ENCODE results near the gene ZFP36. TPM values are rescaled to one million over a fixed set of nuclear protein-coding genes. Genes with fewer than 3 reads are reported as not detected.
"Not testable (repeated sequence)": the region's sequence is repeated elsewhere in the genome, so short reads cannot be mapped to it uniquely, and the experiment has no call there.

The ZFP36 gene
- total RNA-seq, 1 donor from 2014 or later: 3.1 TPM

DNA sequence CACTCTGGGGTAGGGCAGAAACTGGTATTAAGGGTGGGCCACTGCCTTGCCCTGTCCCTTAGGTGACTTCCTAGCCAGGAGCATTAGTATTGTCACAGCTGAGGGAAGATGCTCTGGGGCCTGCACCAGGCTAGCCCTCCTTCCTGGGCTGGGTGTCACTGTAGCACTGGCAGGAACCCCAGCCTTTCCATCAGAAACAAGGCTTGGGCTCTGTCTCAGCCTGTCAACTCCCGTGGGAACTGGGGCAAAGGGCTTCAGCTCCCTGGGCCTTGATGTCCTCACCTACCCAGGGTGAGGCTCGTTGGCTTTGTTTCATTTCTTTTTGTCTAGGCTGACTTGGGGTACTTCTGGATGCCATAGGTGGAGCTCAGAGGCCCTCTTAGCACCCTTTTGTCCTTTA is 33.7 kb upstream of the ZFP36 start:
- Mint-ChIP-seq H3K27me3 (ENCODE audit: unreplicated experiment) (peaks cover 6% of the 10 kb centered on the region), H3K27ac (ENCODE audit: unreplicated experiment) (no peak overlapping the region), H3K9me3 (ENCODE audit: unreplicated experiment) (peaks cover 7% of the 10 kb centered on the region), H3K36me3 (ENCODE audit: unreplicated experiment) (peaks cover 8% of the 10 kb centered on the region), H3K4me3 (ENCODE audit: unreplicated experiment) (no peak overlapping the region), H3K4me1 (ENCODE audit: low read depth, unreplicated experiment) (no peaks in the 10 kb centered on the region)
- DNase-seq: no peak
- TF ChIP-seq, protein P1, sequence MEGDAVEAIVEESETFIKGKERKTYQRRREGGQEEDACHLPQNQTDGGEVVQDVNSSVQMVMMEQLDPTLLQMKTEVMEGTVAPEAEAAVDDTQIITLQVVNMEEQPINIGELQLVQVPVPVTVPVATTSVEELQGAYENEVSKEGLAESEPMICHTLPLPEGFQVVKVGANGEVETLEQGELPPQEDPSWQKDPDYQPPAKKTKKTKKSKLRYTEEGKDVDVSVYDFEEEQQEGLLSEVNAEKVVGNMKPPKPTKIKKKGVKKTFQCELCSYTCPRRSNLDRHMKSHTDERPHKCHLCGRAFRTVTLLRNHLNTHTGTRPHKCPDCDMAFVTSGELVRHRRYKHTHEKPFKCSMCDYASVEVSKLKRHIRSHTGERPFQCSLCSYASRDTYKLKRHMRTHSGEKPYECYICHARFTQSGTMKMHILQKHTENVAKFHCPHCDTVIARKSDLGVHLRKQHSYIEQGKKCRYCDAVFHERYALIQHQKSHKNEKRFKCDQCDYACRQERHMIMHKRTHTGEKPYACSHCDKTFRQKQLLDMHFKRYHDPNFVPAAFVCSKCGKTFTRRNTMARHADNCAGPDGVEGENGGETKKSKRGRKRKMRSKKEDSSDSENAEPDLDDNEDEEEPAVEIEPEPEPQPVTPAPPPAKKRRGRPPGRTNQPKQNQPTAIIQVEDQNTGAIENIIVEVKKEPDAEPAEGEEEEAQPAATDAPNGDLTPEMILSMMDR (IDR thresholded peaks at IDR 0.05; ENCODE audit: partially characterized antibody, unreplicated experiment): no peak

DNA sequence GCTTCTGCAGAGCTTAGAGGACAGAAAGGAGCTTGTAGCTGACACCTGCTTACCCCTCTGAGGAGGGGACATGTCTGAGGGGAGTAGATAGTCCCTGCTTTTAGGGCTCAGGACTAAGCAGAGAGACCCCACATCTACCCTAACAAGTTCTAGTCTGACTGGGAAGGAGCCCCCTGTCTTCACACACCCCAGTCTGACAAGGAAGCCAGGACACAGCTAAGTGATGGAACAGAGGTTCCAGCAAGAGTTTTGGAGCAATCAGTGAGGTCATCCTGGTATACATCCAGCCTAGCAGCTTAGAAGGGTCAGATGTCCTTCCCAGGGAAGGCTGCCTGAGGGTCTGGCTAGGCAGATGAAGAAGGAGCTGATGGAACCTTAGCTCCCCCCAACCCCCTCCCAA is 30.7 kb upstream of the ZFP36 start:
- H3K27ac Mint-ChIP-seq (ENCODE audit: unreplicated experiment): no peak overlapping the region
- no peak overlapping the region for H3K4me3 Mint-ChIP-seq (ENCODE audit: unreplicated experiment)
- H3K36me3 Mint-ChIP-seq (ENCODE audit: unreplicated experiment): peaks cover 14% of the 10 kb centered on the region
- H3K4me1 Mint-ChIP-seq (ENCODE audit: low read depth, unreplicated experiment): no peaks in the 10 kb centered on the region
- TF ChIP-seq, protein P1 (IDR thresholded peaks at IDR 0.05; ENCODE audit: partially characterized antibody, unreplicated experiment): no peak
- H3K9me3 Mint-ChIP-seq (ENCODE audit: unreplicated experiment): peaks cover 4% of the 10 kb centered on the region
- peaks cover 4% of the 10 kb centered on the region for H3K27me3 Mint-ChIP-seq (ENCODE audit: unreplicated experiment)
- DNase-seq: no peak

DNA sequence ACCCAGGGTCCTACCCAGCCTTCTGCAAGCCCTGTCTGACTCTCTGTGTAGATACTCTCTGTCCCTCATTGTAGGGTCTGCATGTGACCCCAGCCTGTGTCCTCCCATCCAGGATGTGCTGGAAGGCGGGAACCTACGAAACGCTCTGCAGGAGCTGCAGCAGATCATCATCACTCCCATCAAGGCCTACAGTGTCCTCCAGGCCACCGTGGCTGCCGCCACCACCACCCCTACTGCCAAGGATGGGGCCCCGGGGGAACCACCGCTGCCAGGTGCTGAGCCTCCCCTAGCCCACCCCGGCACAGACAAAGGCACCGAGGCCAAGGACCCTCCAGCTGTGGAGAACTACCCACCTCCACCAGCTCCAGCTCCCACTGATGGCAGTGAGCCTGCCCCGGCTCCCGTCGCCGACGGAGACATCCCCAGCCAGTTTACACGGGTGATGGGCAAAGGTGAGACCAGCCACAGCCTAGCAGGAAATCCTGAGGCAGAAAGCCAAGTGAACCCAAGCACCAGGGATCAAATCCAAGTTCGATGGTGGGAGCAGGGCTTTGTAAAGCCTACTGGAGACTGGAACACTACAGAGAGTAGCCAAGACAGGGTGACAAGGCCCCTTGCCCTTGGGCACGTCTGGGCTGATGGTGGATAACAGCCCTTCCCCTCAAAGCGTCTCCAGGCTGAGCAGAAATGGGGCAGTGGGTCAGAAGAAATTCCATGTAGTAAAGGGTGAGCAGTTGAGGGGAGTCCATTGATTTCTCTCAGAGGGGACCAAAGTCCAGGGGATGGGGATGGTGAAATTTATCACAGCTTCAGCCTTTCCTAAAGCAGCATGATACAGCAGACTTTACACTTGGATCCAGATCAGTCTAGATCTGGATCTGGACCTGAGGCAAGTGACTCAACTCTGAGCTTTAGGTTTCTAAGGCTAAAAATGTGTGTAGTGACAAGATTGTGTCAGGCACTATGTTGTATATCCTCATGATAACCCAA is 29.0 kb upstream of the ZFP36 start:
- TF ChIP-seq, protein P1 (IDR thresholded peaks at IDR 0.05; ENCODE audit: partially characterized antibody, unreplicated experiment): no peak
- Mint-ChIP-seq H3K9me3 (ENCODE audit: unreplicated experiment) (peaks cover 7% of the 10 kb centered on the region), H3K4me1 (ENCODE audit: low read depth, unreplicated experiment) (no peaks in the 10 kb centered on the region), H3K36me3 (ENCODE audit: unreplicated experiment) (peaks cover 14% of the 10 kb centered on the region), H3K27me3 (ENCODE audit: unreplicated experiment) (peaks cover 2% of the 10 kb centered on the region), H3K4me3 (ENCODE audit: unreplicated experiment) (no peak overlapping the region), H3K27ac (ENCODE audit: unreplicated experiment) (no peak overlapping the region)
- no peak for DNase-seq

DNA sequence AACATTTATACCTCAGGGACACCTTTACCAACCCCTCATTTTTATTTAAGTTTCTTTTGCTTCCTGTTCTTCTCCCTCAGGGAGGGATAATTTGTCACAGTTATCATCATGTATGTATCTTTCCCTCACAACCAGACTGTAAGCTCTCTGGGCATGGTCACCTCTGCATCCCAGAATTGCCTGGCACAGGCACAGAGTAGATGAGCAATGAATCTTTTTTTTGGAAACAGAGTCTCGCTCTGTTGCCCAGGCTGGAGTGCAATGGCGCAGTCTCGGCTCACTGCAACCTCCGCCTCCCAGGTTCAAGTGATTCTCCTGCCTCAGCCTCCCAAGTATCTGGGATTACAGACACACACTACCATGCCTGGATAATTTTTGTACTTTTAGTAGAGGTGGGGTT is 27.3 kb upstream of the ZFP36 start:
- H3K4me3 Mint-ChIP-seq (ENCODE audit: unreplicated experiment); DNase-seq; H3K9me3 Mint-ChIP-seq (ENCODE audit: unreplicated experiment); H3K27me3 Mint-ChIP-seq (ENCODE audit: unreplicated experiment); H3K4me1 Mint-ChIP-seq (ENCODE audit: low read depth, unreplicated experiment): not testable (repeated sequence)
- Mint-ChIP-seq H3K36me3 (ENCODE audit: unreplicated experiment) (peaks cover 10% of the 10 kb centered on the region), H3K27ac (ENCODE audit: unreplicated experiment) (peak overlapping the region; percentile 14)

DNA sequence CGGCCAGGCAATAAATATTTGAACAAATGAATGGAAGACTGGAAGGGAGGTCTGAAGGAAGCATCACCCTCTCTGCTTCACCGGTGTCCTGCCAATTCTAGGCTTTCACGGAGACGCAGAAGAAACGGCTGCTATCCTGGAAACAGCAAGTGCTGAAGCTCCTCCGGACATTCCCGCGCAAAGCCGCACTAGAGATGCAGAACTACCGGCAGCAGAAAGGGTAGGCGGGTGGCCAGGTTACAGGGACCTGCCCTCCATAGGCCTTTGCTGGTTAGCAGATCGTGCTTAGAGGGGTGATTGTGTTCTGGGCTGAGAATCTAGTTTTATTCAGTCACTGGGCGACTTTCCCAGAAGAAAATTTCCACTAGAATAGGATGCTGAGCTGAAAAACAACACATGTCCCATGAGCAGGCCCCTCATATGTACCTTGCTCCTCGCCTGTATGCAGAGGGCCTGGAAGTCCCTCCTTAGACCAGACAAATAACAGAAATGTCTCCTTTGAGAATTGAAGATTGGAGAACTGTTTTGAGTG is 26.7 kb upstream of the ZFP36 start:
- peaks cover 2% of the 10 kb centered on the region for H3K27me3 Mint-ChIP-seq (ENCODE audit: unreplicated experiment)
- DNase-seq: no peak
- H3K27ac Mint-ChIP-seq (ENCODE audit: unreplicated experiment): no peak overlapping the region
- peaks cover 10% of the 10 kb centered on the region for H3K36me3 Mint-ChIP-seq (ENCODE audit: unreplicated experiment)
- no peaks in the 10 kb centered on the region for H3K4me1 Mint-ChIP-seq (ENCODE audit: low read depth, unreplicated experiment)
- no peak overlapping the region for H3K4me3 Mint-ChIP-seq (ENCODE audit: unreplicated experiment)
- peaks cover 4% of the 10 kb centered on the region for H3K9me3 Mint-ChIP-seq (ENCODE audit: unreplicated experiment)
- TF ChIP-seq, protein P1 (IDR thresholded peaks at IDR 0.05; ENCODE audit: partially characterized antibody, unreplicated experiment): no peak

Data from glutamatergic neuron (in vitro differentiated cells).